ENCODE results near the gene GABBR2.

The GABBR2 gene

DNA sequence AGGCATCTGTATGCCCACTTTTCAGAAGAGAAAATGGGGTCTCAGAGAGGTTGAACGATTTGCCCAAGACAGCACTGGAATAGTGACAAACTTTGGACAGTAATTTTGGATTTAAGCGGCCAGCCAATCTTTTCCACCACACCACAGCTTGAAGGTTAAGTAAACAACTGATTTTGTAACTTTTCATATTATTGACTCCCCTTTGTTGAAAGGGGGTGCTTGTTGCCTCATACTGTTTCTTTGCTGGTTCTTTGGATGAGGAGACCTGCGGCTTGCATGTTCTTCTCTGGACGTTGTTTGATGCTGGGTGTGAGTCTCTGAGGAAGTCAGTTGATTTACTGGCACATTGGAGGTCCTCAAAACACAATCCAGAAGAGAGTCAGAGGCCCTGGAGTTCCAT lies 11.7 kb upstream of the GABBR2 start:
- DNase-seq, result no peak

DNA sequence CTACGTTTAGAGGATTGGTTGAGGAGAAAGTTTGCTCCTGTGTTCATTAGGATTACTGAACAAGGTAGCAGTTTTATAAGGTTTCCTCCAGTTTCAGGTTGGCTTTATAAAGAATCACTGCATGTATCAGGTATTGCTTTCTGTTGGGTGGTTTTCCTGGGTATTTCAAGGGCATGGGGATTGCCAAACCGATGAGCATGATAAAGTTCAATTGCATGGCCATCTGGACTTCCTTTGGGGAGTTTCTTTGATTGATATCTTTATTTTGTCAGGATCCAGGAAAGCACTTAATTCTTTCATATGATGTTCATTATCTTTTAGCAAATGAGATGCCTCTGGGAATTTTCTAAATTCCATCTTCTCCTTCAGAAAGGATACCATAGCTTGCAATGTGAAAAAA lies 10.3 kb upstream of the GABBR2 start:
- no peak for DNase-seq

DNA sequence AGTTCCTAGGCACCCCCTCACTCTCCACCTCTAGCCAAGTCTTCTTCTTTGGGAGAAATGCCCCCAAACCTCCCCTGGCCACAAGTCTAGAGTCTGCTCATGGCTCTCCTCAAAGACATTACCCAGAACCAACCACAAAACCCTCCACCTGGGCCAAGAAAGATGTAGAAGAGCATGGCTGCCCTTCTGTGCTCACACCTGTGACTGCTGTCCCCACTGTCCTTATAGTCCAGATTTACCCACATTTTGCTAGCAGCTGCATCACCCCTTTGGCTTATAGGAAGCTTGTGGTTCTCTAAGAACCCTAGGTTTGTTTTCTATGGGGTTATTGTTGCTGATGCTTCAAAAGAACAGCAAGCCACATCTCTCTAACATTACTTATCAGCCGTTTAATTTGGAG lies 6.1 kb upstream of the GABBR2 start:
- DNase-seq, result no peak

DNA sequence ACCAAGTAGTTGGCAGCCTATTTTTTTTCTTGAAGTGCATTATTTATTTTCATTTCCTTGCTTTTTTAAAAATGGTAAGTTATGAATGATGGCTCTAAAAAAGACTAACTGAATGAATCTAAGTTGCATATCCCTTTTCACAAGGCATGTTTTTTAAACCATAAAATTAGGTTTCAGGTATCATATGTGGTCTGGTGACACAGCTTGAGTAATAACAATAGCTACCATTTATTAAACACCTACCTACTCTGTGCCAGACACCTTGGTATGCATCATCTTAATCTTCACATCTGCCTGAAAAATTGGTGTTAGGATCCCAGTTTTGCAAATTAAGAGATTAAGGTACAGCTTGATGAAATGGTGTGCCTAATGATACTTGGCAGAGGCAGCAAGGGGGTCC lies 4.3 kb upstream of the GABBR2 start:
- DNase-seq, result no peak

DNA sequence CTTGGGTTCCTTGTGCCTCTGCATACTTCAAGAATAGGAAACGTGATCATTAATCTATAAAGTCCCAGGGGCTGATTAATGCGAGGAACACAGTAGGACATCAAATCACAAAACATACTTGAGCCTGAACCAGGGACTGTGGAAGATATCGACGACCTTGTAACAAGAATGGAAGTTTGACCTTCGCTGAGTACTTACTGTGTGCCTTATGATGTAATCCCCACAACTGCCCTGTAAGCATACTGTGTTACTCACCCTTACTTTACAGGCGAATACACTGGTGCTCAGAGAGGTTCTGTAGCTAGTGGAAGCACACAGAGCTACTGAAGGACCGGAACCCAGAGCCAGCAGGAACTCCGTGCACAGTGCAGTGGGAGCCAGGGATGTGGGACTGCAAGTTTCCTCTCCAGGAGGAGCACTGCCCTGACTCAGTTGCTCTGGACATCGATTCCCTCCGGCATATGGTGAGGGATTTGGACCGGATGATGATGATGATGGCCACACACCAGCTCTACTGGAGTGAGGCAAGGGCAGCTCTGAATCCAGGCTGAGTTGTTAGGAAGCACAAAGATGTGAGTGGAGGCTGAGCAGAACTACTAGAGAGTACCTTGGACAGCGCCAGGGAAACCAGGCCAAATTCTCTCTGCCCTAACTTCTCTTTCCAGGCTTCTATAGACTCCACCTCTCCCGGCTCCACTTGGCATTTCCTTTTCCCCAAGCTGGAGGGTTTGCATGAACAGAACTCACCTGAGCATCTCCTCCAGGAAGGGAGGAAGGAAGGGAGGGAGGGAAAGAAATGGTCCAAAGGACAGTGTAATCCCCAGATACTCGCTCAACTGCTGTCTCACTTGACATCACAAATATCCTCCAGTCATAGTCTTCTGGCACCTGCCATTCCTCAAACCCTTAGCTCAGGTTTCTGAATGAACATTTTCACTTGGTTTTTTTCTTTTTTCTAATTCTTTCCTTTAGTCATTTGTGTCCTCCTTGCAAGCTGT lies 1.5 kb upstream of the GABBR2 start:
- no peak for DNase-seq

DNA sequence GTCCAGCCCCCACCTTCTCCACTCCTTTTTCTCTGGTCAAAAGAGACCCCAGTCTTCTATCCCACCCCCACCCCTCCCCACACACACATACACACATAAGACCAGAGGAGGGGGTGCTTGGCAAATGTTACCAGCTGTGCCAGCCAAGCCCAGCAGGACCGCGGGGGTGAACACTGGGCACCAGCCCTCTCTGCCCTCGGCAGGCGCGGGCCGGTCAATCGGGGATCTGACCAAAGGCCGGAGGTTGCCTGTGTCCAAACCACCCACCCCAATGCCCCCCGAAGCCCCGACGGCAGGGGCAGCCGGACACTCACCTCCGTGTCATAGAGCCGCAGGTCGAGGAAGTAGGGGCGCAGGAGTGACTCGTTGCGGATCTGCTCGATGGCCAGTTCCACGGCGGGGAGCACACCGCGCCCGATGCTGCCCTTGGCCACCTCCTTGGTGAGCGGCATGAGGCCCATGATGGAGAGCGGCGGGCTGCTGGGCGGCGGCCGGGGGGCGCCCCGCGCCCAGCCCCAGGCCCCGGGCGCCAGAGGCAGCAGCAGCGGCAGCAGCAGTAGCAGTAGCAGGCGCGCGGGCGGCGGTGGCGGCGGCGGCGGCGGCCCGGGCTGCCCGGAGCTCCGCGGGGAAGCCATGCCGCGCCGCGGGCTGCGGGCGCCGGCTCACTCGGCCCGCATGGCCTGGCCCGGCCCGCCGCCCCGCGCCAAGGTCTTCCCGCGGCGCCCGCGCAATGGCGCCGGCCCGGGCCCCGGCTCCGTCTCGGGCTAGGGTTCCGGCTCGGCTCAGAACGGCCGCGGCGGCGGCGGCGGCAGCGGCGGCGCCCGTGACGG lies 417 bp downstream of the GABBR2 start:
- DNase-seq, result no peak

DNA sequence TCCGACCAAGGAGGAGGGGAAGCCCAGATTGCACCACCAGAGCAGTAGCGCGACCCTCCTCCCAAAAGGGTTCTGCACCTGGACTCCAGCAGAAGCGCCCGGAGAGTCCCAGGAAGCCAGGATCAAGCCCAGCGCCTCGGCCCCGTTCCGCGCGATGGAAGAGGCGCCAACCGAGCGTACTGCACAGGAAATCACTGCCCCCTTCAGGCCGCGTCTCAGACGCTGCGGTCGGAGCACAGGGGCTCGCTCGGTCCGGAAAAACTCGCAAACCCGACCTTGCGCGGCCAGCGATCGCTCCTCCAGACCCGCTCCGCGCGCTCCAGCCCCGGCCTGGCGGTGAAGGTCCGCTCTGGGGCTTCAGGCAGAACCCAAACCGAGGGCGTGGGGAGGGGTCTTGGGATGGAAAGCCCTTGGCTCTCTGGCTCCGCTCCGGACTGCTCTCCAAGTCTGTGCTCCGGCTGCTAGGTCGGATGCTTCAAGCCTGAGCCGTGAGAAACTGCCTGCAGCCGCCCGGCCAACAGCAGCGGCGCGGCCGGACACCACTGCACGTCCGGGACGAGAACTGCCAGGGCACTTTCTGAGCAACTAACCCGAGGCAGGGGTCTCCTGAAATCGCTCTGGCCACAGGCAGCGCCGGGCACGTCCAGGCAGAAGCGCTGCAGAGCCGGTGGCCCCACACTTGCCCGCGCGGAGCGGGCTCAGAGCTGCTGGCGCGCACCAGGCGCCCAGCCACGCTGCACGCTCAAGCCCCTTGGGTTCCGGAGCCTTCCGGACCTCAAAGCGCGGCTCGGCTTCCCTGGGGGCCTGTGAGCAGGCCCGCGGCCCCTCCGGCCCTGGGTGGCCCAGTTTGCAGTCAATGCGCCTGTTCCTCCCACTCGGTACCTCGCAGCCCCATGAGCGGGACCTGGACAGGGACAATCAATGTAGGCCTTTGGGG lies 1.3 kb downstream of the GABBR2 start:
- DNase-seq, result no peak

DNA sequence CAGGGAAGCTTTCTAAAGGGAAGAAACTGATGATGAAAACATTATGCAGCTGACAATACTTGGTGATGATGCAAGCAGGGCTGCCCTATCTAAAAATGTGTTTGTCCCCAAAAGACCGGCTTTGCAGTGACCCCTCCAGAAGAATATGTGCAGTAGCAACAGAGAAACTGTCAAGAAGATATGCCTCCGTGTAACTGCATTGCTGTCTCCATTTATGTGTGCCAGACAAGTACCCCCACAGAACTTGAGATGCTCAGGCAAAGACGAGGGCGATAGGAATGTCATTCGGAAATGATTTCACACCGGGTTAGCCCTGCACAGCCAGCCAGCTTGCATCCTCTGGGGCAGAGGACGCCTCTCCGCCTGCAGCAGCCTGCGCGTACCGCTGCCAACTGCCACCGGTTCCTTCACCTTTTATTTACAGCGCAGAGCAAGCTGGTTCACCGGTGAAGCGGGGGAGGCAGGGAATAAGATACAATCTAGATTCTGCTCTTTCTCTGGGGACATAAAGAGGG lies 2.0 kb downstream of the GABBR2 start:
- DNase-seq, result no peak

DNA sequence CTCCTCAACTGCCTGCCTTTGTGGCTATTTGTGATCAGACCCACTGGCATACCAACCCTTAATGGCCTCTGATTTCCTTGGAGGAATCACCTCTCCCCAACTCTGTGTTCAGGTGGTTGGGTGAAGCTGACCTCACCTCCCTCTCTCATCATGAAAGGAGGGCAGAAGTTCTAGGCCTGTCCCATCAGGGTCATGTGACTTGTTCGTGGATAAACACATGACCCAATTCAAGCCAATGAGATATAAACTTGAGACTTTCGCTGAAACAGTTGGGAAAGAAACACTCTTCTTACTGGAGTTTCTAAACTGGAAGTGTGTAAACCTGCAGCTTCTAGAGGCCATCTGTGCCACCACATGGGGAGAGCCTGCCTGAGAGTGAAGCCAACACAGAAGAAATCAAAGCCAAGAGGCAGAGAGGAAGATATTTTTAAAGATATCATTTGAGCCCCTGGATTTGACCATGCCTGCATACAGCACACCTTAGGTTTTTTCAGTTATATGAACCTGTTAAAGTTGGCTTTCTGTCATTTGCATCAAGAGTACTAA lies 5.8 kb downstream of the GABBR2 start:
- DNase-seq, result no peak

DNA sequence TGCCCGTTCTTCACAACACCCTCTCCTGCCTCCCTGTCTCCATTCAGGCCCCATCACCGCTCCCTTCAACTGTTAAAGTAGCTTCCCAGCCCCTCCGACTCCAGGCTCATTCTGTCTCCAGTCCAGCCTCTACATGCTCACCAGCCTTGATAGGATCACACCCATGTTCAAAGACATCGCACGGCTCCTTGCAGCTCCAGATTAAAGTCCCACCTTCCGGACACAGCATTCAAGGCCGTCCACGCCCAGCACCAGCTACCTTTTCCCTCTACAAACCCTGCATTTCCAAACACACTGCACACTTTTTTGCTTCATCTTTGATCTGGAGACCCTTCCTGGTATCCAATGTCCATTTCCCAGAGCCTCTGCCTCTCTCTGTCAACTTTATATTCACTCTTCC lies 6.4 kb downstream of the GABBR2 start:
- DNase-seq, result no peak

DNA sequence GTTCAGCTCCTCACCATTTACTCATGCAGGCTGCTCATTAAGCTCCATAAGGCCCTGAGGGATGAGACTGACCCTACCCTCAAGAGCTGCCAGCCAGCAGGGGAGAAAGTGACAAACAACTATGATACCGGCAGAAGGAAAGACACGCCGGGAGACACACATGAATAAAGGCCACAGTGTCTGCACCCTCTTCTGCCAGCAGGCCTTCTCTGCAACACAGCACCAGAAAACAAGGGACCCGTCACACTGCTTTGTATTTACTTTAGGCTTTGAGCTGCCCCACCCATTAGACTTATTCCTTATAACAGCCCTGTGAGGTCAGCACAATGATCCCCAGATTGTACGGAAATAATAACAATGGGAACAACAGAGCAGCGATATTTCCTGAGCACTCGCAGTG lies 7.2 kb downstream of the GABBR2 start:
- DNase-seq, result no peak

DNA sequence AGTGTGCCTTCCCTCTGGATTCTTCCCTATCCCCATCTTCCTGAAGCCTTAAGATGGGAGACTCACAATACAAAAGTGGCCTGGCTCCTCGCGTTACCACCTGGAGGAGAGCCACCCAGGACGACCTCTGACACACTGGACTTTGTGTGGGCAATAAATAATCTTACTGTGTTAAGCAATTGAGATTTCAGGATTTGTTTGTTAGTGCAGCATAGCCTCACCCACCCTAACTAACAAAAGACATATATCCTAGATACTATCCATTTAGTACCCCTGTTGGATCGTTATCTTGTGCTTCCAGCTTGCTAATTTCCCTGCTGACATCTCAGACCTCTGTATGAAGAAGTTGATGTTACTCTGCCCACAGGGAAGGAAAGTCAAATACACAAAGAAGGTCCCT lies 7.9 kb downstream of the GABBR2 start:
- no peak for DNase-seq

DNA sequence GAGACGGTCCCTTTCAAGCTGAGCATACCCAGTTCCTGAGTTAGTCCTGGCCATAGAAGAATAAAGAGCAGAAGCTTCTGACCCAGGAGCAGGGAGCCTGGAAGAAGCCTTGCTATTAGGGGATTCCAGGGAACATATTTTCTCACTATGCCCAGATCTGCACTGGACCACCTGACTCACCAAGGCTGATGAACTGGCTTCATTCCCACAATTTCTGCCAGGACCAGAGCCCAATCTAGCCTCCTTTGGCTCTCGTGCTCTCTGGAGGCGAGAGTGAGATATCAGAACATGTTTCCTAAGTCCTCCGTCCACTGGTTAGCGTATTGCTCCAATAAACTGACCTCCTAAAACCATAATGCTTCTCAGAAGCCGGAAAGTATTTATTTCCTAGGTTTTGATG lies 9.9 kb downstream of the GABBR2 start:
- no peak for DNase-seq

DNA sequence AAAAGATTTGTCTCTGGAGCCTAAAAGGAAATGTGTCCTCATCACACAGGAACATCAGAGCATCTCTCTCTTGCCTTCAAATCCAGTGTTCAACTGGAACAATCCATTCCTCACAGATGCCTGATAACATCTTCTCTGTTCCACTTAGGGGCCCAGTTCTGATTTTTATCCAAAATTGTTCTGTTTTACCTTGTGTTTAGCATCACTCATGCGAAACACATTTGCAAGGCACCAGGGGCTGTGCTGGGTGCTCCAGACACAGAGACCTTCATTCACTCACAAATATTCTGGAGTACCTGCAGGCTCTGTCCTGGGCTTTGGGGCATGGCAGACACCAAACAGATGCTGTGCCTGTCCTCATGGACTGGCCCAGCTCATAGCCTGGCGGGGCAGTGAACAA lies 13.8 kb downstream of the GABBR2 start:
- no peak for DNase-seq

DNA sequence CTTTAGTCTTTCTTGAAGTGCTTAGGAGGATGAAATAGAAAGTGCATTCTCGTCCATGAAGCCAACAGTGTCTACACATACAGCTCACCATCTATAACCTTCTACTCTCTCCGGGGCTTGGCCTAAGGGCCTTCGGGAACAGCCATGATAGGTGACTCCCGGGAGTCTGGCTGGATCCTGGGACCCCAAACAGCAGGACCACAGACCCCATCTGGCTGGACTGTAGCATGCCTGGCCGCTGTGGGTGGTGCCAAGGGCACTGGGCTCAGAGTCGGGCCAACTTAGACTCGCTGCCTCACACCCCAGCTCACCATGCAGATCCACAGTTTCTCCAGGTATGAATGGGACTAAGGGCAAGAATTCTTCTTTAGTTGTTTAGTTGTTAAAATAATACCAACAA lies 16.3 kb downstream of the GABBR2 start:
- no peak for DNase-seq

DNA sequence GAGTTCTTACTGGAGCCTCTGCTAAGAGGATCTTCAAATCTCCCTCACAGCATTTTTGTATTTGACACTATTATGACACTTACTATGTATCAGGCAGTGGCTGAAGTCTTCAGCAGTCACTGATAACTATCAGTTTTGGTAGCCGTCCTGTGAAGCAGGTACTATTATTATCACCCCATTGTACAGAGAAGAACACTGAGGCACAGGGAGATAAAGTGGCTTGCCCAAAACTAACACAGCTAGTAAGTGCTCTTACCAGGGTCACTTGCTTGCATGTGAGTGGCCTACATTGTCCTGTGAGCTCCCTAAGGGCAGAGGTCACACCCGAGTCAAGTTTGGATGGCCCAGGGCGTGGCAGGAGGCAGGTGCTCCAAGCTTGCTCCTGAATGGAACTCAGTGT lies 16.8 kb downstream of the GABBR2 start:
- DNase-seq, result no peak

DNA sequence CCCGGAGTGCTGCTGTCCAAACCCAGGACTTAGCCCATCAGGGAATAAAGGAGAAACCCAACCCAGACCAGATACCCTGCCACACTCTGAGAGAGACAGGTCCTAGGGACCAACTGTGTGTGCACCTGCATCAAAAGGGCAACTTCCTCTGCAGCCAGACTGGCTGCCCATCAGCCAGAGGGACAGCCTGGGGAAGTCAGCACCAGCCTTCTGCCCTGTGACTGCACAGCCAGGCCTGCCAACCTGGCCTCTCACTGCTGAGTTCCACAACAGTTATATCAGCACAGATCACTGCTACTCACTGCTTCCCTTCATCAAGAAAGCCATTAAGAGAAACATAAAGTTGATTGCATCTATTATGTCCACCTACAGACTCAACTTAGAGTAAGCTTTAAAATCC lies 18.0 kb downstream of the GABBR2 start:
- DNase-seq, result no peak

DNA sequence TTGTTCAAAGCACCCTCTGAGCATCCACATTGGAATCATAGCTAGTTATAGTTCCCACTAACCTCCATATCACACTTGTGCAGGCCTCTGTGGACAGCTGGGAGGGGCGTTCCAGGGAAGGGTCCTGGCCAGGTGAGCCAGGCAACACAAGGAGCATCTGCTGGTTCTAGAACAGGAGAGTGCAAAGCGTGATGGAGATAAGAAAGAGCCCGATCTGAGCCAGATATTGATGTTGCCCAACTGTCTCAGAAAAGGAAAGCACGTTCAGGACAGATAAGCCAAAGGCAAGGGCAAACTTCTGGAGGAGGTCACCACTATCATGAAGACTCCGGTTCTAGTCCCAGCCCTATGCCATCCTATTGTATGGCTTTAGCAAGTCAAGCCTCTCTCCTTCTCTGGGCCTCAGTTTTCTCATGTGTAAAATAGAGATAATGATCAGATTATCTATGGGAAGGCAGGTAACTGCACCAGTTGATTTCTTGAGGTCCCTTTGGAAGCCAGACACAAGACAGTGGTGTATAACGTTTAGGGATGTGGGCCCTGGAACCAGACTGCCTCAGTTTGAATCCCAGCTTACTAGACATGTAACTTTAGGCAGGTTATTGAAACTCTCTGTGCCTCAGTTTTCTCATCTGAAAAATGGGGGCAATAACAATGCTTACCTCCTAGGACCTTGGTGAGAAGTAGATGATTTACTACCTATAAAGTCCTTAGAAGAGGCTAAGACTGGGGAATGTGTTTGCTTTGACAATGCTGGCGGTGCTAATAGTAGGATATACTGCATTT lies 19.8 kb downstream of the GABBR2 start:
- DNase-seq, result no peak

DNA sequence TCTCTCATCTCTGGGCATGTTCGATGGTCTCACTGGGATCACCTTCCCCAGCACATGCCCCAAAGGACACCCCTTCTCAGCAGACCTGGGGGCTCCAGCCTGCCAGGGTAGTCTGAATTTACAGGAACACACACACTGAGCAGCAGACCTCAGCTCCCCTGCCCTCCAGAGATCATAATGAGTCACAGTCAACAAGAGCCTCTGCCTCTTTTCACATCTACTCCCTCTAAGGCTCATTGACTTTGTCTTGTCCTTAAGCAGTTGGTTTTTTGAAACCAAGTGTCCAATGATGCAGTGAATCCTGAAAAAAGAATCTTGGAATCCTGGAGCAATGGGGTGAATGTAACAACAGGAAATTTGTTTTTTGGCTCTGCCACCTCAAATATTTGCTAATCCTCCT lies 20.8 kb downstream of the GABBR2 start:
- no peak for DNase-seq

DNA sequence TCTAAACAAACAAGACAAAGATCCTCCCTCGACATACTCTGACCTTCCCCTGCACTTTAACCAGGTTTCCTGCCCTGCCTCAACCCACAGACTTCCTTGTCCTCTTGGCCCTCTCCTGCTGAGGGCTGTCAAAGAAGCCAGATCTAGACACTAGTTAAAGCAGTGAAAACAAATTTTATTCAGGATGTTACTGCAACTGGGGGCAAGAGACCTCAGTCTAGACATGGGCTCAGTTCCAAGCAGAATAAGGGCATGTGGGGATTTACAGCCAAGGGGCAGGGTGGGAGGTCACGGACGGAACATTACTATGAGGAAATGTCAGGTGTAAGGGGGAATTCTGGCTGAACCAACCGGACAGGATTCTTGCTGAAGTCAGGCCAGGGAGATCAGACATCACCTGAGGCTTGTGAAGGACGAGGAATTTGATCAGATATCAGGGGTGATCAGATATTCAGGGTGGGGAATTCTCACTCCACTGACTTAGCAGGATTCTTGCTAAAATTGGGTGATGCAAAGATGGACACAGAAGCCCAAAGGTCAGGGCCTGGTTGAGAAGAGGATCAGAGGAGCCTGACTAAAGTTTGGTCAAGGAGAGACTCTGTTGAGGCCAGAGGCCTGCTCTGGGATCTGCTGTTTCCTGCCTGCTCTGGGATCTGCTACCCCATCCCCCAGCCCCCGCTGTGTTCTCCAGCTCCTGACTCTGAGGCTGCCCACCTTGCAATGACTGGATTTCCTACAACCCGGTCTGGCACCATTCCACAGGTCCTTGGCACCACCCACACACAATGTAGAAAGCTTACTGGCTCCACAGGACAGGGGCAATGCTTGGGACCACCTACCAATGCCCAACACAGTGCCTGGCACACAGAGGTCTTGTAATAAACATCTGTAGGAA lies 21.5 kb downstream of the GABBR2 start:
- no peak for DNase-seq

All from CD4-positive, alpha-beta T cell treated with Interleukin-4 for 1 hour (primary cell).